AG10803 (cell line): ENCODE results near the gene PDE6D.

Experiments used
- DNase-seq: peaks from one replicate; pipeline ENCODE4 v3.0.0; 2010; ENCODE audit warnings: low read depth
- H3K4me3 ChIP-seq: 2 replicates; pipeline ENCODE4 v1.5.1; 2011; ENCODE audit warnings: mild to moderate bottlenecking, low read length, control low read depth
- CTCF ChIP-seq: conservative IDR thresholded peaks from 2 replicates; pipeline ENCODE4 v1.5.1; 2011; ENCODE audit warnings: mild to moderate bottlenecking, low read length, control low read depth, inconsistent platforms

PDE6D gene

GRCh38 chr2:231708773-231709635 is 72.1 kb downstream of the PDE6D start:
- H3K4me3 ChIP-seq: peak overlapping the region; percentile 63
- TF ChIP-seq CTCF: no peak

GRCh38 chr2:231707927-231708772 is 72.9 kb downstream of the PDE6D start, which contains the start of gene PTMA:
Gene PTMA (plus strand): TSS chr2:231708525. CDS start chr2:231708707, 182 bp downstream.
- peak within 1 kb of the TSS; percentile 63 for H3K4me3 ChIP-seq
- DNase-seq: peak; percentile 100
- TF ChIP-seq CTCF: no peak

More at GRCh38 chr2:231708773-231709635, 72.1 kb downstream of the PDE6D start:
- DNase-seq: peak; percentile 37

GRCh38 chr2:231707625-231707926 is 73.5 kb downstream of the PDE6D start:
- no peak for TF ChIP-seq CTCF
- DNase-seq: peak; percentile 26
- peak overlapping the region; percentile 63 for H3K4me3 ChIP-seq

GRCh38 chr2:231706731-231707624 is 74.1 kb downstream of the PDE6D start:
- DNase-seq: peak; percentile 99
- peak; percentile 87 for TF ChIP-seq CTCF
- H3K4me3 ChIP-seq: peak overlapping the region; percentile 68

GRCh38 chr2:231704017-231704416 is 77.1 kb downstream of the PDE6D start:
- no peak for DNase-seq
- no peak overlapping the region for H3K4me3 ChIP-seq
- TF ChIP-seq CTCF: no peak

- H3K4me3 ChIP-seq: no peak overlapping the region
- TF ChIP-seq CTCF: no peak
- DNase-seq: peak; percentile 73
Observed at GRCh38 chr2:231701456-231702373, 79.4 kb downstream of the PDE6D start.
